ENCODE data around the gene RAX2.

DNA sequence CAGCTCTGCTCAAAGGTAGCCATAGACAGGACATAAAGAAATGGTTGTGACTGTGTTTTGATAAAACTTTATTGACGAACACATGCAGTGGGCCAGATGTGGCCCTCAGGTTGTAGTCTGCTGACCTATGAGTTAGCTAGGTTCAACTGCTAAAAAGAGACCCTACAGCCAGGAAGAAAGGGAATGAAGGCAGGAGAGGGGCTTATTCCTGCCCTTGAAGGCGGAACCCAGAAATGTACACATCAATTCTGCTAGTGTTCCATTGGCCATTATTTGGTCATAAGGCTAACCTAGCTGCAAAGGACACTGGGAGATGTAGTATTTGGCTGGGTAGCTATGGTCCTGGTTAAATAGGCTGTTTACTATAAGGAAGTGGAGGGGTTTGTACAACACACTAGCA, 28.5 kb downstream of the RAX2 start:
- TF ChIP-seq, protein P1, sequence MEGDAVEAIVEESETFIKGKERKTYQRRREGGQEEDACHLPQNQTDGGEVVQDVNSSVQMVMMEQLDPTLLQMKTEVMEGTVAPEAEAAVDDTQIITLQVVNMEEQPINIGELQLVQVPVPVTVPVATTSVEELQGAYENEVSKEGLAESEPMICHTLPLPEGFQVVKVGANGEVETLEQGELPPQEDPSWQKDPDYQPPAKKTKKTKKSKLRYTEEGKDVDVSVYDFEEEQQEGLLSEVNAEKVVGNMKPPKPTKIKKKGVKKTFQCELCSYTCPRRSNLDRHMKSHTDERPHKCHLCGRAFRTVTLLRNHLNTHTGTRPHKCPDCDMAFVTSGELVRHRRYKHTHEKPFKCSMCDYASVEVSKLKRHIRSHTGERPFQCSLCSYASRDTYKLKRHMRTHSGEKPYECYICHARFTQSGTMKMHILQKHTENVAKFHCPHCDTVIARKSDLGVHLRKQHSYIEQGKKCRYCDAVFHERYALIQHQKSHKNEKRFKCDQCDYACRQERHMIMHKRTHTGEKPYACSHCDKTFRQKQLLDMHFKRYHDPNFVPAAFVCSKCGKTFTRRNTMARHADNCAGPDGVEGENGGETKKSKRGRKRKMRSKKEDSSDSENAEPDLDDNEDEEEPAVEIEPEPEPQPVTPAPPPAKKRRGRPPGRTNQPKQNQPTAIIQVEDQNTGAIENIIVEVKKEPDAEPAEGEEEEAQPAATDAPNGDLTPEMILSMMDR (IDR thresholded peaks at IDR 0.05; ENCODE audit: extremely low read depth in 1 of 2, insufficient read depth in 1 of 2, low read depth in 1 of 2, low read length in 2 of 2) = no peak
- no peak for TF ChIP-seq EZH2 (IDR thresholded peaks at IDR 0.05; ENCODE audit: borderline replicate concordance, low read depth, low read length, severe bottlenecking)
- TF ChIP-seq POLR2A (IDR thresholded peaks at IDR 0.05; ENCODE audit: low read depth, low read length) = no peak
- TF ChIP-seq, protein P2, sequence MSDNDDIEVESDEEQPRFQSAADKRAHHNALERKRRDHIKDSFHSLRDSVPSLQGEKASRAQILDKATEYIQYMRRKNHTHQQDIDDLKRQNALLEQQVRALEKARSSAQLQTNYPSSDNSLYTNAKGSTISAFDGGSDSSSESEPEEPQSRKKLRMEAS (IDR thresholded peaks at IDR 0.05; ENCODE audit: insufficient read depth, insufficient read length) = no peak
- TF ChIP-seq MYC (IDR thresholded peaks at IDR 0.05; ENCODE audit: low read depth, low read length) = no peak
- no peak for TF ChIP-seq JUN (IDR thresholded peaks at IDR 0.05; ENCODE audit: borderline replicate concordance, insufficient read depth, insufficient read length, low read depth)
- no peak for TF ChIP-seq FOS (IDR thresholded peaks at IDR 0.05; ENCODE audit: borderline replicate concordance, insufficient read depth, low read length)
- no peak for TF ChIP-seq POLR2AphosphoS5 (IDR thresholded peaks at IDR 0.05; ENCODE audit: insufficient read depth, low read depth, low read length)
- TF ChIP-seq GATA2 (IDR thresholded peaks at IDR 0.05; ENCODE audit: insufficient read depth, insufficient read length, low read depth, low read length) = no peak
